Activated CD4-positive, alpha-beta T cell treated with anti-CD3 and anti-CD28 coated beads, Interleukin-2, amount 50 U/mL, for 4 hours (primary cell): ENCODE results near the gene FFAR3.

Experiments used
- DNase-seq, 2 experiments: peaks; one replicate each; pipeline ENCODE4 v3.0.0-alpha.2; 2020

Gene FFAR3

DNA sequence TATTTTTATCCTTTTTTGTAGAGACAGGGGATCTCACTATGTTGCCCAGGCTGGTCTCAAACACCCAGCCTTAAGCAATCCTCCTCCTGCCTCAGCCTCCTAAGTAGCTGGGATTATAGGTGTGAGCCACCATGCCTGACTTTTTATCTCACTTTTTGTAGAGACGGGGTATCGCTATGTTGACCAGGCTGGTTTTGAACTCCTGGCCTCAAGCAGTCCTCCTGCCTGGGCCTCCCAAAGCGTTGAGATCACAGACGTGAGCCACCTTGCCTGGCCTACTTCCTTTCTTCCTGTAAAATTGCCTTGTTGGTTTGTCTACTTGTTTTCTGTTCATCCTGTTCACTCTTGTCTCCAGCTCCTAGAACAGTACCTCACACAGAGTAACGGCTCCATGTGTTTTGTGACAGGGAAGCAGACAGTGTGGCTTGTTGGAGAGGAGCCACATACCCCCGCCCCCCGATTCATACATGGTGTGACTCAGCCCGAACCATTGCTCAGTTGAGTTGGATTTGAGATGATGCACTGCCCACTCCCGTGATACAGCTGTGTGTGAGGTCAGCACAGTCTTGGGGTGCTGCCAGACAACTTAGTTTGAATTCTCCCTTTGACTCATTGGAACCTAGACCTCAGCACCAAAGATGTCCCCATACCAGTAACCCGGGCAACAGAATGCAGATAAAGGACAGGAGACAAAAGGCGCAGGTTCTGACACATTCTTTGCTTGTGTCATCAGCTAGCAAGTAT lies 46.8 kb downstream of the FFAR3 start:
- DNase-seq, result peak in 1 of 2 experiments; percentile 2

DNA sequence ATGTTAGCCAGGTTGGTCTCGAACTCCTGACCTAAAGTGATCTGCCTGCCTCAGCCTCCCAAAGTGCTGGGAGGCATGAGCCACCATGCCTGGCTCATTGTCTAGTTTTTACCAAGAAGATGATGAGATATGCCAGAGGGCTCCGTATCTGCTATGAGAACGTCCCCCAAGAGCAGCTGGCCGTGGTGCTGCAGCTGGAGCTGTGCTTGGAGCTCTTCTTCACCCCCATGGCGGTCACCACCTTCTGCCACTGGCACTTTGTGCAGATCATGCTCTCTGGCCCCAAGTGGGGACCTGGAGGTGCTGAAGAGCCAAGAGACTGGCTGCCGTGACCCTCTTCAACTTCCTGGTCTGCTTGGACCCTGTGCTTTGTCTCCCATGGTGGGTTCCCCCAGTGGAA lies 49.4 kb downstream of the FFAR3 start:
- no peak for DNase-seq

DNA sequence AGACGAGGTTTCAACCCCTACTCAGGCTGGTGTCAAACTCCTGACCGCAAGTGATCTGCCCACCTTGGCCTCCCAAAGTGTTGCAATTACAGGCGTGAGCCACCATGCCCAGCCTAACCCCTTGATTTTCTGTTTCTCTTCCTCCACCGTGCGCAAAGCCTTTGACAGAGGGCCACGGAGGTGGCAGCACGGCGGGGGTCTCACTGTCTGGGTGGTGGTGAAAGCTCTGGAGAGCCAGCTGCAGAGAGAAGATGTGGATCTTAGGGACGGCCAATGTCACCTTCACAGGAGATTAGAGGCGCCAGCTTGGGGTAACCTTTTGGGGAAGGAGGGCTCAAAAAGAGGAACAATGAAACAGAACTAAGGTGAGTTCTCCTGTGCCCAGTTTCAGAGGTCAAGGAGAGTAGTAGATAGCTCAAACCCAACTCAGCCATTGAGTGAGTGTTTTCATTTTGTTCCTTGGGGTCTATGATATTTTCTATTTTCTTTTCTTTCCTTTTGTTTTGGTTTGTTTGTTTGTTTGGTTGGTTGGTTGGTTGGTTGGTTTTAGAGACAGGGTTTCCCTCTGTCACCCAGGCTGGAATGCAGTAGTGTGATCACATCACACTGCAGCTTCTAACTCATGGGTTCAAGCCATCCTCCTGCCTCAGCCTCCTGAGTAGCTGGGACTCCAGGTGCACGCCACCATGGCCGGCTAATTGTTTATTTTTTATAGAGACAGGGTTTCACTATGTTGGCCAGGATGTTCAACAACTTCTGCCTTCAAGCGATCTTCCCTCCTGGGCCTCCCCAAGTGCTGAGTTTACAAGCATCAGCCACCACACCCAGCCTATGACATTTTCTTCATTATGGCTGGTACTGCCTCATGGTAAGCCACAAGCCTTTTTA lies 50.3 kb downstream of the FFAR3 start:
- DNase-seq, result no peak

DNA sequence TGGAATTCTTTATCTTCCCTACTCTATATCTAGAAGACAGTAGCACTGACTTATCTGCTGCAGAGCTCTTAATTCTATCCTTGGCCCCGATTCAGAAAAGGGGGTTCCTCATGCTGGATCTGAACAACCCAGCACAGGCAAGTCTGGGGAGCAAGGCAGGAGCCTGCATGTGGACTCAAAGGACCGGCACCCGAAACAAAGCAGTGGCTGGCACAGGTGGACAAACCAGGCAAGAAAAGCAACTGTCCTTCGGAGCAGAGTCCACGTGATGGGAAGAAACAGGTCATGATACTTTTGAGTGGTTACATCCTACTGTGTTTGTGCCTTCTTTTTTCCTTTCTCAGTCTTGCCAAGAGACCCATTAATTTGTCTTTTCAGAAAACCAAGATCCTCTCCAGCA lies 50.9 kb downstream of the FFAR3 start:
- no peak for DNase-seq
